Measurements from ENCODE around the gene CDC25B. TPM values are rescaled to one million over a fixed set of nuclear protein-coding genes. Genes with fewer than 3 reads are reported as not detected.

CDC25B gene
- total and polyA plus RNA-seq, 2 of the 8 experiments (the other 6 are each of a cell fraction or from before 2014, with no cell fraction given): 21.7 to 31.2 TPM

- no peak overlapping the region for H3K27ac ChIP-seq (ENCODE audit: low read depth, low read length)
- no peak overlapping the region for H3K23ac ChIP-seq (ENCODE audit: insufficient read length)
- no peak overlapping the region for H2AK5ac ChIP-seq (ENCODE audit: low read depth, low read length)
- no peaks in the 10 kb centered on the region for H3K23me2 ChIP-seq (ENCODE audit: low read depth, low read length)
- WGBS, 2 experiments (ENCODE audit: extremely low coverage in 1 of 2, insufficient coverage in 1 of 2, insufficient read length in 1 of 2, insufficient replicate concordance in 2 of 2, low coverage in 1 of 2, low lambda C conversion rate in 2 of 2, missing lambda C conversion rate in 1 of 2): 85% methylated on average over 20 of the region's 20 CpGs; no CpG with 5 or more reads in 1 of the 2 experiments
- FAIRE-seq (no peak), DNase-seq (ENCODE audit: low read depth in 1 of 2, low spot score in 2 of 2) (no peak)
- H3K9me3 ChIP-seq (ENCODE audit: insufficient read depth in 2 of 2, low read depth in 1 of 2, low read length in 1 of 2): no peaks in the 10 kb centered on the region
- no peak overlapping the region for H3K4me2 ChIP-seq (ENCODE audit: insufficient read depth in 1 of 2, low read depth in 2 of 2, low read length in 2 of 2)
- H3K4me3 ChIP-seq (ENCODE audit: extremely low read depth in 1 of 4, insufficient read depth in 2 of 4, low read depth in 3 of 4, low read length in 4 of 4): no peak overlapping the region
- peaks cover 7 to 20% (median 11%) of the 10 kb centered on the region in 4 experiments; a peak in 6 of 7 replicates for H3K4me1 ChIP-seq (replicated peaks in 1 of 4; ENCODE audit: control insufficient read depth in 3 of 4, insufficient read depth in 4 of 4, low read length in 3 of 4)
- TF ChIP-seq RFX5 (IDR thresholded peaks at IDR 0.05; ENCODE audit: borderline replicate concordance, low read depth, low read length): no peak
- TF ChIP-seq POLR2A (IDR thresholded peaks at IDR 0.05; ENCODE audit: control extremely low read depth in 1 of 2, low read depth in 2 of 2, low read length in 2 of 2): no peak
- peak; percentile 60; the same call in 1 of the 2 replicates for TF ChIP-seq CEBPB (IDR thresholded peaks at IDR 0.05; ENCODE audit: low read depth, low read length)
- H3K14ac ChIP-seq (ENCODE audit: insufficient read length): no peak overlapping the region
- no peak overlapping the region for H3K9ac ChIP-seq (replicated peaks in 1 of 4; ENCODE audit: extremely low read depth in 1 of 4, low read depth in 3 of 4, low read length in 3 of 4)
- H2BK5ac ChIP-seq (ENCODE audit: low read depth, low read length): no peak overlapping the region
- no peak overlapping the region for H2BK20ac ChIP-seq (ENCODE audit: low read length)
- H4K91ac ChIP-seq (replicated peaks; ENCODE audit: insufficient read length, low read length): no peak overlapping the region
- no peaks in the 10 kb centered on the region for H3K79me1 ChIP-seq (ENCODE audit: low read depth, low read length)
- ChIA-PET CTCF (ENCODE audit: partially characterized antibody) (interaction anchor here (0.6 to 10.6 kb wide), 6 partner anchors 23 to 917 kb away, joined by 3 to 128 read pairs (median 4); partner anchors contain the start of genes ADISSP, CENPB and SPEF1), POLR2A (ENCODE audit: partially characterized antibody) (interaction anchor here (2.2 kb wide), 1 partner anchor 11 kb away, joined by 6 read pairs; no protein-coding TSS in a partner anchor)
- no peak overlapping the region for H4K5ac ChIP-seq (ENCODE audit: insufficient read length, low read depth, low read length)
- no peak overlapping the region for H3K18ac ChIP-seq (ENCODE audit: extremely low read depth, low read length)
- no peaks in the 10 kb centered on the region for H3K27me3 ChIP-seq (replicated peaks in 1 of 4; ENCODE audit: control insufficient read depth in 3 of 4, extremely low read depth in 1 of 4, insufficient read depth in 3 of 4, low read length in 3 of 4)
- no peaks in the 10 kb centered on the region for H3K79me2 ChIP-seq (ENCODE audit: control insufficient read depth in 1 of 2, insufficient read depth in 2 of 2, low read length in 2 of 2)
- H3K36me3 ChIP-seq (ENCODE audit: control insufficient read depth in 2 of 4, insufficient read depth in 4 of 4, low read length in 3 of 4): no peaks in the 10 kb centered on the region
- H4K8ac ChIP-seq (ENCODE audit: extremely low read depth, insufficient read depth, low read length): peak overlapping the region; percentile 71; the same call in 1 of the 2 replicates
- H2AFZ ChIP-seq (ENCODE audit: low read length): no peak overlapping the region
- no peak overlapping the region for H2BK120ac ChIP-seq (replicated peaks; ENCODE audit: low read depth, low read length)
- H2BK12ac ChIP-seq (ENCODE audit: low read depth, low read length): no peak overlapping the region
- no peak overlapping the region for H2BK15ac ChIP-seq (ENCODE audit: low read length)
- no peaks in the 10 kb centered on the region for H4K20me1 ChIP-seq (replicated peaks in 1 of 2; ENCODE audit: control insufficient read depth in 1 of 2, insufficient read depth in 2 of 2, low read length in 2 of 2)
- H3K56ac ChIP-seq (replicated peaks; ENCODE audit: insufficient read length, low read depth, low read length): no peak overlapping the region
- no peak overlapping the region for H3K4ac ChIP-seq (replicated peaks; ENCODE audit: insufficient read length, low read depth, low read length)
Measured at GRCh38 chr20:3811467-3812258, 15.6 kb downstream of the CDC25B start.

Data from H1 (cell line).